Mesothelial cell of epicardium (in vitro differentiated cells): Measurements from ENCODE around the gene OR2A14. TPM values are rescaled to one million over a fixed set of nuclear protein-coding genes. Genes with fewer than 3 reads are reported as not detected.
"Not testable (repeated sequence)": the region's sequence is repeated elsewhere in the genome, so short reads cannot be mapped to it uniquely, and the experiment has no call there.

Experiments
- DNase-seq, 2 experiments: peaks; one replicate each; pipeline ENCODE4 v3.0.0; 2021; ENCODE audit warnings: low spot score in 2 of 2; ENCODE audit not compliant: unreplicated experiment in 2 of 2
- H3K27ac Mint-ChIP-seq: 2 replicates; pipeline ENCODE4 v1.8.0; 2021; ENCODE audit warnings: mixed read lengths
- H3K27me3 Mint-ChIP-seq: 2 replicates; pipeline ENCODE4 v1.8.0; 2021; ENCODE audit warnings: low read depth, mixed read lengths
- H3K36me3 Mint-ChIP-seq: 2 replicates; pipeline ENCODE4 v1.8.0; 2021; ENCODE audit warnings: mixed read lengths
- H3K4me1 Mint-ChIP-seq: 2 replicates; pipeline ENCODE4 v1.8.0; 2021; ENCODE audit warnings: mixed read lengths
- H3K4me3 Mint-ChIP-seq: 2 replicates; pipeline ENCODE4 v1.8.0; 2021; ENCODE audit warnings: mild to moderate bottlenecking, moderate library complexity, mixed read lengths
- H3K9me3 Mint-ChIP-seq: 2 replicates; pipeline ENCODE4 v1.8.0; 2021; ENCODE audit warnings: mixed read lengths
- CTCF ChIP-seq: fragments of 200-600 bp; sonication (generic); IDR thresholded peaks from one replicate; pipeline ENCODE4 v1.5.0; 2021; ENCODE audit warnings: antibody characterized with exemption; ENCODE audit not compliant: unreplicated experiment
- total RNA-seq: library from RNA; stranded (reverse); gene quantifications from 3 replicates; pipeline ENCODE4 v1.2.1, GENCODE V29; 2021

Gene OR2A14
- total RNA-seq, 1 donor from 2014 or later: not detected

DNA sequence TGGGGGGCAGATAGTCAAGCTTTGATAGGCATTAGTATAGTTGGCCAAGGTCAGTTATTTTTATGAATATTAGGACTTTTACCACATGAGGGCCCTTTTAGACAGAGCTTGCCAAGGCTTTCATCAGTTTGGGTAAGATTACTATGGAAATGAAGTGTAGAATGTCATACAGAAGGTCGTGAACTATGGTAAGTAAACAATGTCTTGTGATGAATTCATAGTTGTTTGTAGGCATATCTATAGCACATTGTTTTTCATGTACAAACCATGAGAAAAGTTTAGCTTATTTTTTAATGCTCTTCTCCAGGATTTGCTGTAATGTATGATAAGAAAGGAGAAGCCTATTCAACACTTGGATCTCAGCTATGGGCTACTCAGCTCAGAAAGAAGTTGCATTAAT, 9.3 kb upstream of the OR2A14 start:
- Mint-ChIP-seq H3K9me3 (peaks cover 2% of the 10 kb centered on the region), H3K27ac (no peak overlapping the region), H3K36me3 (no peaks in the 10 kb centered on the region), H3K4me1 (no peaks in the 10 kb centered on the region), H3K27me3 (peaks cover 4% of the 10 kb centered on the region), H3K4me3 (no peak overlapping the region)
- no peak for DNase-seq
- TF ChIP-seq CTCF: no peak

DNA sequence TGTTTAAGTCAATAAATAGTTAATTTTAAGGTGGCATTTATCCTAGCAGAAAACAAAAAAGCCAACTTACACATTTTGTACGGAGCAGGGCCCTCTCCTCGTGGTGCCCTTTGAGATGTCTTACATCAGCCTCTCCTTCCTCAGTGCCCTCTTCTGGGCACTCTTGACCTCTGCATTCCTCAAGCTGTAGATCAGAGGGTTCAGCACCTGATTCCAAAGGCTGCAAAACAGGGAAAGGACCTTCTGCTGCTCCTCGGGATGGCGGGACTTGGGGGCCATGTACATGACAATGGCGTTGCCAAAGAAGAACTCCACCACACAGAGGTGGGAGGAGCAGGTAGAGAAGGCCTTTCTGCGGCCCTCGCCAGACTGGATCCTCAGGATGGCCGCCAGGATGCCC, 4.6 kb upstream of the OR2A14 start:
- peaks cover 6% of the 10 kb centered on the region for H3K9me3 Mint-ChIP-seq
- no peak overlapping the region for H3K4me3 Mint-ChIP-seq
- H3K36me3 Mint-ChIP-seq: no peaks in the 10 kb centered on the region
- DNase-seq: no peak
- no peaks in the 10 kb centered on the region for H3K4me1 Mint-ChIP-seq
- peaks cover 11% of the 10 kb centered on the region for H3K27me3 Mint-ChIP-seq
- TF ChIP-seq CTCF: no peak
- no peak overlapping the region for H3K27ac Mint-ChIP-seq

GRCh38 chr7:144127714-144128334, 4.8 kb downstream of the OR2A14 start:
- Mint-ChIP-seq H3K36me3 (no peaks in the 10 kb centered on the region), H3K27ac (no peak overlapping the region), H3K27me3 (peaks cover 14% of the 10 kb centered on the region), H3K4me1 (no peaks in the 10 kb centered on the region), H3K4me3 (no peak overlapping the region), H3K9me3 (no peaks in the 10 kb centered on the region)
- peak; percentile 76 to 89 for DNase-seq
- peak; percentile 83 for TF ChIP-seq CTCF

- H3K4me1 Mint-ChIP-seq: not testable (repeated sequence)
Measured at GRCh38 chr7:144129601-144130000, 6.6 kb downstream of the OR2A14 start.

GRCh38 chr7:144130730-144131129, 7.8 kb downstream of the OR2A14 start:
- no peak overlapping the region for H3K27ac Mint-ChIP-seq
- no peaks in the 10 kb centered on the region for H3K36me3 Mint-ChIP-seq
- no peaks in the 10 kb centered on the region for H3K9me3 Mint-ChIP-seq
- H3K4me1 Mint-ChIP-seq: no peaks in the 10 kb centered on the region
- H3K4me3 Mint-ChIP-seq: no peak overlapping the region
- TF ChIP-seq CTCF: no peak
- no peak for DNase-seq
- H3K27me3 Mint-ChIP-seq: peaks cover 12% of the 10 kb centered on the region

More at GRCh38 chr7:144129601-144130000, 6.6 kb downstream of the OR2A14 start:
- H3K27ac Mint-ChIP-seq, H3K36me3 Mint-ChIP-seq, H3K9me3 Mint-ChIP-seq, H3K4me3 Mint-ChIP-seq, DNase-seq: not testable (repeated sequence)
- H3K27me3 Mint-ChIP-seq: peaks cover 12% of the 10 kb centered on the region

DNA sequence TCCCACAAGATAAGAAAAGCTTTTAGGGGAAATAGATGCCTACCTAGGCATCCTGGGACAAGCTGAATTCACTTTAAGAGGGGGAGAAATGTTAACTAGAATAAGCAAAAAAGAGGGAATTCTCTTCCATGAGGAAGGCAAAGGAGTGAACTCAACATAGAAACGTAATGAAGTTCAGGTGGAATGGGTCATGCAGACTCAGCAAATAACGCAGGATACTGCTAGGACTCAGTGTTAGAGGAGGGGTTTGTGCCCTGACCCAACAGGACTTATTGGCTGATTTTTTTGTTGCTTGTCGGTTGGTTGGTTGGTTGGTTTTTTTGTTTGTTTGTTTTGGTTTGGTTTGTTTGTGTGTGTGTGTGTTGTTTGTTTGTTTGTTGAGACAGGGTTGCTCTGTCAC, 9.3 kb downstream of the OR2A14 start:
- peaks cover 14% of the 10 kb centered on the region for H3K27me3 Mint-ChIP-seq
- no peaks in the 10 kb centered on the region for H3K36me3 Mint-ChIP-seq
- TF ChIP-seq CTCF: no peak
- no peak overlapping the region for H3K4me3 Mint-ChIP-seq
- no peak overlapping the region for H3K27ac Mint-ChIP-seq
- H3K9me3 Mint-ChIP-seq: no peaks in the 10 kb centered on the region
- H3K4me1 Mint-ChIP-seq: no peaks in the 10 kb centered on the region
- no peak for DNase-seq
